GM12875 (cell line): ENCODE measurements around the gene AAMDC.
"Not testable (repeated sequence)": the region's sequence is repeated elsewhere in the genome, so short reads cannot be mapped to it uniquely, and the experiment has no call there.

ENCODE experiments used
- H3K4me3 ChIP-seq: one replicate; pipeline ENCODE4 v1.5.1; 2011; ENCODE audit warnings: low read depth, low read length, control low read depth
- TF ChIP-seq, protein P1 (sequence below): IDR thresholded peaks from 2 replicates; pipeline ENCODE4 v1.5.1; 2011; ENCODE audit warnings: low read depth, mild to moderate bottlenecking, control low read depth, inconsistent platforms, low read length, moderate library complexity, borderline replicate concordance; ENCODE audit not compliant: insufficient read depth

Gene AAMDC

GRCh38 chr11:77851503-77851902 is 30.6 kb downstream of the AAMDC start:
- TF ChIP-seq, protein P1, sequence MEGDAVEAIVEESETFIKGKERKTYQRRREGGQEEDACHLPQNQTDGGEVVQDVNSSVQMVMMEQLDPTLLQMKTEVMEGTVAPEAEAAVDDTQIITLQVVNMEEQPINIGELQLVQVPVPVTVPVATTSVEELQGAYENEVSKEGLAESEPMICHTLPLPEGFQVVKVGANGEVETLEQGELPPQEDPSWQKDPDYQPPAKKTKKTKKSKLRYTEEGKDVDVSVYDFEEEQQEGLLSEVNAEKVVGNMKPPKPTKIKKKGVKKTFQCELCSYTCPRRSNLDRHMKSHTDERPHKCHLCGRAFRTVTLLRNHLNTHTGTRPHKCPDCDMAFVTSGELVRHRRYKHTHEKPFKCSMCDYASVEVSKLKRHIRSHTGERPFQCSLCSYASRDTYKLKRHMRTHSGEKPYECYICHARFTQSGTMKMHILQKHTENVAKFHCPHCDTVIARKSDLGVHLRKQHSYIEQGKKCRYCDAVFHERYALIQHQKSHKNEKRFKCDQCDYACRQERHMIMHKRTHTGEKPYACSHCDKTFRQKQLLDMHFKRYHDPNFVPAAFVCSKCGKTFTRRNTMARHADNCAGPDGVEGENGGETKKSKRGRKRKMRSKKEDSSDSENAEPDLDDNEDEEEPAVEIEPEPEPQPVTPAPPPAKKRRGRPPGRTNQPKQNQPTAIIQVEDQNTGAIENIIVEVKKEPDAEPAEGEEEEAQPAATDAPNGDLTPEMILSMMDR = no peak
- H3K4me3 ChIP-seq = no peak overlapping the region

- no peak overlapping the region for H3K4me3 ChIP-seq
- TF ChIP-seq, protein P1 = no peak
These were observed 33.9 kb downstream of the AAMDC start for GRCh38 chr11:77854838-77855237.

DNA sequence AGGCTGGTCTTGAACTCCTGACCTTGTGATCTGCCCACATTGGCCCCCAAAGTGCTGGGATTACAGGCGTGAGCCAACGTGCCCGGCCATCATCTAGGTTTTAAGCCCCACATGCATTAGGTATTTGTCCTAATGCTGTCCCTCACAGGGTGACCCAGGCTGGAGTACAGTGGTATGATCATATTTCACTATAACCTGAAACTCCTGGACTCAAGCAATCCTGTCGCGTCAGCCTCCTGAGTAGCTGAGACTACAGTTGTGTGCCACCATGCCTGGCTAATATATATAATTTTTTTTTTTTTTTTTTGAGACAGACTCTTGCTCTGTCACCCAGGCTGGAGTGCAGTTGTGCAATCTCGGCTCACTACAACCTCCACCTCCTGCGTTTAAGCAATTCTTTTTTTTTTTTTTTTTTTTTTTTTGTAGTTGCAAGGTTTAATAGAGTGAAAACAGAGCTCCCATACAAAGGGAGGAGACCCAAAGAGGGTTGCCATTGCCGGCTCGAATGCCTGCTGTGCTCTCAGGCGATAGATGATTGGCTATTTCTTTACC is 37.0 kb downstream of the AAMDC start:
- H3K4me3 ChIP-seq = not testable (repeated sequence)

DNA sequence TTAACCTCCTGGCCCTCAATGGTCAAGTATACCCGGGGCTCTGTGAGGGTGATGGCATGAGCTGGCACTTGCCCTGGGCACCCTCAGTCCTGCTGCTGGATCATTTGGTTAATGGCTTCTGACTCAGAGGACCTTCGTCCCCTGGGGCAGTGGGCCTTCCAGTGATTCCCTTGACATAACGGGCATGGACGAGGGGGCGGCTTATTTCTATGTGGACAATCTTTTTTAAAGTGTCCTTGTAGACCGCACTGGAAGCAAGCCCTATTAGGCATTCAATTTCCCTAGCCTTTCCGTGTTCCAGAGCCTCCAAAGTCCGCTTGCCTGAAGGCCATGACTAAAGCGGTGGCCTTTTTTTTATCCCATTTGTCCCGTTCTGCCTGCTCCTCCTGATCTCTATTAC is 40.5 kb downstream of the AAMDC start:
- not testable (repeated sequence) for H3K4me3 ChIP-seq

GRCh38 chr11:77865805-77866204 is 44.9 kb downstream of the AAMDC start:
- no peak overlapping the region for H3K4me3 ChIP-seq
- TF ChIP-seq, protein P1 = no peak

DNA sequence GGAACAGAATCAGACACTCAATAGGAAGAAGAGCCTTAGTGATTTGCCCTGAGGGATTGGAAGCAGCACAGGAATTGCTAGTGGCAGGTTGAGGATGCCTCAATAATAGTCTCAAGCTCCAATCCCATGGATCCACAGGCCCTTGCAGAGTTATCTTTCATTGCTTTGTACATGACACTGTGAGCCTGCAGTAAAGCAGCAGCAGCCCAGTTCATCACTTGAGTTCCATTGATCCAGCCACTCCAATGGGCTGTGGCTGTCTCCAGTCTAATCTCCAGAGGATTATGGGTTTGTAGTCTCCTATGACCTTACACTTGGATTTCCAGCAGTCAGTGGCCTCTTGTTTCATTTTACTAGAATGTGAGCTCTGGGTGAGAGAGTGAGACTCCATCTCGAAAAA is 45.4 kb downstream of the AAMDC start:
- H3K4me3 ChIP-seq = no peak overlapping the region
- TF ChIP-seq, protein P1 = no peak

- no peak overlapping the region for H3K4me3 ChIP-seq
- TF ChIP-seq, protein P1 = no peak
These were observed 47.8 kb downstream of the AAMDC start for GRCh38 chr11:77868744-77869143.

DNA sequence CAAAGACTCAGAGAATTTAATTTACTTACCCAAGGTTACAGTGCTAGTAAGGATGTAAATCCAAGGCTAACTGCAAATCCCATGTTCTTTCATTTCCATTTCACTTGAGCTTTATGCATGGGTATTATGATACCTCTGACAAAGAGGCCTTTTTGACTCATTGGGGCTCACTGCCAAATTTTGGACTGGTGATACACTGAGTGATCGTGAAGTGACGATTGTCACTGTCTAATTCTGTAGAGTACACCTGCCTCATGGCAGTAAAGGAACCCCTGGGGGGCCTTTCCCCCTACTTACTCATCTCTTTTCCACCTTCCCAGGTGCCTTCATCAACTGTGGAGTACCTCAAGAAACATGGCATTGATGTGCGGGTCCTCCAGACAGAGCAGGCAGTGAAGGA is 50.9 kb downstream of the AAMDC start:
- H3K4me3 ChIP-seq = no peak overlapping the region
- TF ChIP-seq, protein P1 = no peak

DNA sequence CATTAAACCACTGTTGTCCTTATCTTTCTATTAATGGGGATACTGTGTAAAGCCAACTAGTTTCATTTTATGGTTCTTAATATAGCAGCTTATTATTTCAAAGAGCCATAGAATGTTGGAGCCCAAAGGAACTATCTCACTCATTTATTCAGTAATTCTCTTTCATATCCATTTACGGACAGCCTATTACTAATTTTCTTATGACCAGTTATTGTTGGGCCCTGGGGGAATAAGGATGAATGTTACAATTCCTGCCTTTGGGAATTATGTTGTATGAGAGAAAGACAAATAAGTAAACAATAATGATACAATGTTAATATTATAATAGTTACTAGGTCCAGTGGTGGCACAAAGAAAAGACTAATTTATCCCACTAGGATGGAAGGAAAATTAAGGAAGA is 52.4 kb downstream of the AAMDC start:
- H3K4me3 ChIP-seq = no peak overlapping the region
- TF ChIP-seq, protein P1 = no peak
